NCI-H1417 treated with DMSO at 0.1 percent for 48 hours (cell line): ENCODE data around the gene ADNP.

Source experiments
- DNase-seq: peaks from one replicate; lab custom pipeline; 2025; lab: John Stamatoyannopoulos, UW

The ADNP gene

GRCh38 chr20:50872560-50873425, 58.4 kb downstream of the ADNP start:
- no peak for DNase-seq

GRCh38 chr20:50870561-50871161, 60.6 kb downstream of the ADNP start:
- no peak for DNase-seq

GRCh38 chr20:50868509-50869495, 62.4 kb downstream of the ADNP start:
- no peak for DNase-seq

DNA sequence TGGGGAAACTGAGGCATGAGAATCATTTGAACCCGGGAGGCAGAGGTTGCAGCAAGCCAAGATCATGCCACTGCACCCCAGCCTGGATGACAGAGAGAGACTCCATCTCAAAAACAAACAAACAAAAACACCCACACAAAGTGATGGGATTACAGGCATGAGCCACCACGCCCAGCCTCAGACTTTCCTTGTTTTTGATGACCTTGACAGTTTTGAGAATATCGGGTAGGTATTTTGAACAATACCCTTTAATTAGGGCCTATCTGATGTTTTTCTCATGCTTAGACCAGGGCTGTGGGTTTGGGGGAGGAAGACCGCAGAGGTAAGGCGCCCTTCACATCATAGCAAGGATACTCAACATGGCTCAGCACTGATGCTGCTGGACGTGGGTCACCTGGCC, 63.4 kb downstream of the ADNP start:
- DNase-seq, result no peak

- no peak for DNase-seq
Measured at GRCh38 chr20:50866831-50867230, 64.4 kb downstream of the ADNP start.

GRCh38 chr20:50866036-50866685, 65.1 kb downstream of the ADNP start:
- no peak for DNase-seq

DNA sequence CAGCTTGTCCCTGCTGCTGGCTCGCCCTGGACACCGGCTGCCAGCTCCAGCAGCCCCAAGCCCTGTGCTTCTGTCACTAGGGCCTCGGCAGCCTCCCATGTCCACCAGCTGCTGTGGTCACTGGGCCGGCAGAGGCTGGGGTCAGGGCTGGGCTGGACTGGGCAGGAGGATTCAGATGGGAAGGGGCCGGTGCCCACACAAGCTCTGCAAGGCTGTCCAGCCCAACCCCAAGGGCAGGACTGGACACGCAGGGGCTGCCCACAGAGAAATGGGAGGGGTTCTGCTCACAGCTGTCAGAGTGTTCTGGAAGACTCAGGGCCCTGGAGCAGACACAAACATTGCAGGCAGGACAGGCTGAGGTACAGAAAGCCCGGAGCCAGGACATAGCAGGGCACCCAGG, 65.6 kb downstream of the ADNP start:
- no peak for DNase-seq

- no peak for DNase-seq
Measured at GRCh38 chr20:50865114-50865513, 66.1 kb downstream of the ADNP start.

DNA sequence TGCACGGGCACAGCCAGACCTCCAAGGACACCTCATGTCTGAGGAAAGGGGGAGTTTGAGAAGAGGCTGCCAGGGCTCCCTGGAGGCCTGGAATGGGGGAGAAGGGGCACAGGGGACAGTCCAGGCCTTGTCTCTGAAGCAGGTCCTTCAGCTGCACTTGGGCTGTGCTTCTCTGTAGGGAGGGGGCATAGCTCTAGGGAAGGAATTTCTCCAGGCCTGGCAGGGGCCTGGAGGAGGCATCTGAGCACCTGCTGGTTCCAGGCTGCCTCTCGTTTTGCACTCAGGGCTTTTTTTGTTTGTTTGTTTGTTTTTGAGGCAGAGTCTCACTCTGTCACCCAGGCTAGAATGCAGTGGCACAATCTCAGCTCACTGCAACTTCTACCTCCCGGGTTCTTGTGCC, 68.7 kb downstream of the ADNP start:
- no peak for DNase-seq

- DNase-seq, result no peak
Measured at GRCh38 chr20:50861012-50861411, 70.2 kb downstream of the ADNP start.

DNA sequence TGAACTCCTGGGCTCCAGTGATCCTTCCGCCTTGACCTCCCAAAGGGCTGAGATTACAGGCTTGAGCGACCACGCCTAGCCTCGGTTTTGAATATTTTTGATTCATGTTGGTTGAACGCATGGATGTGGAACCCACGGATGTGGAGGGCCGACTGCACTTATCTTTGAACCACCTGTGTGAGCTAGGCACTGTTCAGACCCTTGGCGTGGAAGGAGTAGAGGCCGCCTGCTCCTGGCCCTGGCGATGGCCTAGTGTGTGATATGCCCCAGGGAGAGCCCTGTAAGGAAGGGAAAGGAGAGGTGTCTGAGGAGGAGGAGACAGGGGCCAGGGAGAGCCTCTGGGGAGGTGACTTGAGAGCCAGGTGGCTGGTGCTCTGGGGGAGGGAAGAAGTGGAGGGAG, 72.1 kb downstream of the ADNP start:
- no peak for DNase-seq

DNA sequence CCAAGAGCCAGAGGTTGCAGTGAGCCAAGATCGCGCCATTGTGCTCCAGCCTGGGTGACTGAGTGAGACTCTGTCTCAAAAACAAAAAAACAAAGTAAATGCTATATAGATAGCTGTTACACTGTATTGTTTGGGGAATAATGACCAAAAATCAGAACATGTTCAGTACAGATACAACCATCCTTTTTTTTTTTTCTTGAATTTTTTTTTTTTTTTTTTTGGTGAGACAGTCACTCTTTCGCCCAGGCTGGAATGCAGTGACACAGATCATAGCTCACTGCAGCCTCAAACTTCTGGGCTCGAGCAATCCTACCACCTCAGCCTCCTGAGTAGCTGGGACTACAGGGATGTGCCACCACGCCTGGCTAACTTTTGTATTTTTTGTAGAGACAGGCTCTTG, 72.7 kb downstream of the ADNP start:
- DNase-seq, result no peak

DNA sequence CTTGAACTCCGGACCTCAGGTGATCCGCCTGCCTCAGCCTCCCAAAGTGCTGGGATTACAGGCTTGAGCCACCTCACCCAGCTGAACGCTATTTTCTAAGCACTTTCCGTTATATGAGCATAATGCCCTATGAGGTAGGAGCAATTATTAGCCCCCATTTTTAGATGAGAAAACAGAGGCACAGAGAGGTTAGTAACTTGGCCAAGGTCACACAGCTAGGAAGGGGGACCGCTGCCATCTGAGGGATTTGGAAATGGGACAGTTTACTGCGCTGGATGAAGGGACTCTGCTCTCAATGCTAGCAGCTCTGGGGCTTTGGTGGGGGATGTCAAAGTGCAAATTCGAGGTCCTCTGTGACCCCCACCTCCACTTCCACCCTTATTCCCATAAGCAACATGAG, 73.9 kb downstream of the ADNP start:
- DNase-seq, result no peak

DNA sequence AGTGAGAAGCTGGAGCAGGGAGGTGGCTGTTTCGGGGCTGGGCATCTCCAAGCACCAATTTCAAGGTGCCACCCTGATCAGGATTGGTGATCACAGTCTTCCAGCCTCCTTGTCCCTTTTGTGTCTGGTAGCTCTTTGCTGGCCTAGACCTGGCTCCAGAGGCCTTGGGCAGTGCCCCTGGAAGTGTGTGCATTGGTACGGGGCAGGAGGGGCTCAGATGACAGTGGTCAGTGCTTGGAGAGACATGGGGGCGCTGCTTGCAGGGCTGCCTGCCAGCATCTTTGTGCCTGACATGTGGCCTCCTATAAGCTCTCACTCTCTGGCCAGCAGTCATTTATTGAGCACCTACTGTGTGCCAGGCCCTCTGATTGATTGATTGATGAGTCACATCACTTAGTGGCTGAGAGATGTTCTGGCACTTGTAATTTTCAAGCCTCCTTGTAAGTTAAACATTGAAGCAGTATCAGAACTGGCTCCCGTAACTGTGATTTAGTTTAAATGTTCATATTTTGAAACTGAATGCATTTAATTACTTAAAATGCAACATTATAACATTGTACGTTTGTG, 74.7 kb downstream of the ADNP start:
- no peak for DNase-seq

- DNase-seq, result no peak
Measured at GRCh38 chr20:50855498-50856474, 75.5 kb downstream of the ADNP start.

GRCh38 chr20:50854506-50855249, 76.6 kb downstream of the ADNP start:
- DNase-seq, result no peak

DNA sequence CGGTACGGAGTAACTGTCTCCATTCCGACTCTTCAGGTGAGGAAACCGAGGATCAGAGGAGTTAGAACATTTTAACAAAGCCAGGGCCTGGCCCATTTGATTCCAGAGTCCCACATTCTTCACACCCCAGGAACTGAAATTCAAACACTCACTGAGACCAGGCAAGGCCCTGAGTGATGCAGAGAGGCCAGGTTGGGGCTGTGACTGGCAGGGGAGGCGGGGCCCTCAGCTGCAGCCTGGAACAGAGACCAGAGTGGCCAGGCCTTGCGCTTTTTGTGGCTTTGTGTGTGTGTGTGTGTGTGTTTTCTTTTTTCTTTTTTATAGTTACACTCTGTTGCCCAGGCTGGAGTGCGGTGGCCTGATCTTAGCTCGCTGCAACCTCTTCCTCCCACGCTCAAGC, 79.2 kb downstream of the ADNP start:
- no peak for DNase-seq

DNA sequence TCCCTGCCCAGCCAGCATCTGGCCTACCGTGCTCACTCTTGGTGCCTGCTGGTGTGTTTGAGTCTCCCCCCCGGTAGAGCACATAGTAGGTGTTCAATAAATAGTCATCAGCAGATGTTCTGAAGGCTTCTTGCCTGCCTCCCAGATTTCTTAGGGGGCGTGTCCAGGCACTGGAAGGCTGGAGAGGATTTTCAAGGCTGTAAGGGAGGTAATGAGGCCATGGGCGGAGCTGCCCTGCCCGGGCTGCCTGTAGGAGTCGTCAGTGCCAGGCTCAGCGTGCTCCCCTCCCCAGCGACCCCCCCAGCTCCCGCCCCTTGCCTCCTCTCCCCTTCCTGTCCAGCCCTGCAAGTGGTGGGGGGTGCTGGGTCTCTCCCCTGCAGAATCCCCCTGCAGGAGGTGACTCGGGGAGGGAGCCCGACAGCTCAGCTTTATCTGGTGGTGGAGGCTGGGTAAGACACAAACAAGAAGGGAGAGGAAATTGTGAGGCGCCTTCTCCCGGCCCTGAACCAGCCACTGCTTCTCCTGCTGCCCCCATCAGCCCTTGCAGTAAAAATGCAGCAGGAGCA, 80.4 kb downstream of the ADNP start:
- no peak for DNase-seq
